Measurements from ENCODE around the gene CRTAC1.

Gene CRTAC1

DNA sequence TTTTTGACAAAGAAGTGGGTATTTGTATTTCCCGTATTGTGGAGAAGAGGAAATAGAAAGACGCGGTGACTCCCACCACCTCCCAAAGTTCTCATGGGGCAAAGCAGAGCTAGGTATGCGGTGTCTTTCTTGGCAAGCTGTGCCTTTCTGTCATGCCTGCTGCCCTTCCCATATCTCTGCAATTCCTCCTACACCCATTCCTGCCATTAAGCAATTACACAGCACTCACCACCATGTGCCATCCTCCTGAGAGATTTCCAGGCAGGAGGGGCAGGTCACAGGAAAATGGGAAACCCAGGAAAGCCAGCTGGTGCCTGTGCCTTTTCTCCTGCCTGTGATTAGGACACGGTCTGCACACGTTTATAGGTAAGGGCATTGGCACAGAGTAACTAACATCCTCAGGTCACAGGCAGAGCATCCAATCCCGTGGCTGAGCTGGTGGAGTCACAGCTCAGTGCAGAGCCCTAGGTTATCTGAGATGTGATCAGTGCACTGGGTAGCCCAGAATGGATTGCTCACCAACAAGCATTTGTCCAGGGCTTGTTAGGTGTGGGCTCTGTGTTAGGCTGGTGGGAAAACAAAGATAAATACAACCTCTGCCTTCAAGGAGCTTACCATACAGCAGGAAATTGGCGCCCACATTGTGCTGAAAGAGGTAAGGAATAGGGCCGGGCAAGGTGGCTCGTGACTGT is 9.4 kb upstream of the CRTAC1 start:
- H3K27me3 Mint-ChIP-seq, result peaks cover 67% of the 10 kb centered on the region
- H3K4me3 Mint-ChIP-seq, result no peak overlapping the region
- ATAC-seq, result no peak
- no peaks in the 10 kb centered on the region for H3K9me3 Mint-ChIP-seq
- H3K27ac Mint-ChIP-seq, result no peak overlapping the region
- no peaks in the 10 kb centered on the region for H3K4me1 Mint-ChIP-seq
- DNase-seq, result no peak
- no peaks in the 10 kb centered on the region for H3K36me3 Mint-ChIP-seq (ENCODE audit: low read depth)

DNA sequence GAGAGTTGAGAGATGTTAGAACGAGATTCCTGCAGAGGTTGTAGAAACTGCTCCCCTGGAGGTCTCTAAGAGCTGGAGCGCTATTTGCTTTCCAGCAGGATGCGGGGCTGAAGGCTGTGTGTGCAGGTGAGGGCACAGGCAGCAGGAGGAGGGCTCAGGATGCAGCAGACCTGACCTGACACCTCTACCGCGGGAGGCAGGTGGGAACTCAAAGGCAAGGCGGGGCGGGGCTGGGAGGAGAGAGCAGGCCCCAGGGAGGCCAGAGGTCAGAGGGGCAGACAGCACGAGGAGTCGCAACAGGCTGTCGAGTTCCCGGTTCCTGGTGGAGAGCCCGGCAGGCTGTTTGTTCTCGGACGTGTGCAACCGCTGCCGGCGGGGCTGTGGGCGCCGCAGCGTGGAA is 7.9 kb upstream of the CRTAC1 start:
- H3K9me3 Mint-ChIP-seq, result no peaks in the 10 kb centered on the region
- ATAC-seq (no peak), DNase-seq (no peak)
- no peaks in the 10 kb centered on the region for H3K4me1 Mint-ChIP-seq
- H3K4me3 Mint-ChIP-seq, result no peak overlapping the region
- H3K36me3 Mint-ChIP-seq (ENCODE audit: low read depth), result no peaks in the 10 kb centered on the region
- peaks cover 69% of the 10 kb centered on the region for H3K27me3 Mint-ChIP-seq
- H3K27ac Mint-ChIP-seq, result no peak overlapping the region

GRCh38 chr10:98035599-98035998 is 5.2 kb upstream of the CRTAC1 start:
- Mint-ChIP-seq H3K9me3 (no peaks in the 10 kb centered on the region), H3K36me3 (ENCODE audit: low read depth) (no peaks in the 10 kb centered on the region), H3K4me1 (no peaks in the 10 kb centered on the region), H3K27ac (no peak overlapping the region), H3K4me3 (no peak overlapping the region), H3K27me3 (peaks cover 76% of the 10 kb centered on the region)
- DNase-seq (no peak), ATAC-seq (no peak)

DNA sequence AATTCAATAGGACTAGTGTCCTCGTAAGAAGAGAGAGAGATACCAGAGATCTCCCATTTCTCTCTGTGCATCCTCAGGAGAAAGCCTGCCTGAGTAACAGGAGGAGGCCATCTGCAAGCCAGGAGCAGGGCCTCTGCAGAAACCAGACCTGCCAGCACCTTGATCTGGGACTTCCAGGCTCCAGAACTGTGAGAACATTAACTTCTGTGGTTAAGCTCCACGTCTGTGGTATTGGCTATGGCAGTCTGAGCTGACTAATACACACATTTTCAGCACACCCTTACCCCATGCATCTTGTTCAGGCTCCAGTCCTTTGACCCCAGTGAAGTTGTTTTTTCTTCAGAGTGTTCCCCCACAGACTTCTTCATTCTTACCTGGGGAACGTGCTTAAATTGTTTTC is 3.1 kb upstream of the CRTAC1 start:
- H3K27ac Mint-ChIP-seq, result no peak overlapping the region
- DNase-seq (no peak), ATAC-seq (no peak)
- H3K4me3 Mint-ChIP-seq, result no peak overlapping the region
- H3K27me3 Mint-ChIP-seq, result peaks cover 75% of the 10 kb centered on the region
- no peaks in the 10 kb centered on the region for H3K36me3 Mint-ChIP-seq (ENCODE audit: low read depth)
- H3K4me1 Mint-ChIP-seq, result peaks cover 3% of the 10 kb centered on the region
- no peaks in the 10 kb centered on the region for H3K9me3 Mint-ChIP-seq

- DNase-seq (no peak), ATAC-seq (no peak)
- Mint-ChIP-seq H3K27me3 (peaks cover 77% of the 10 kb centered on the region), H3K4me1 (peaks cover 3% of the 10 kb centered on the region), H3K4me3 (no peak overlapping the region), H3K9me3 (no peaks in the 10 kb centered on the region), H3K36me3 (ENCODE audit: low read depth) (no peaks in the 10 kb centered on the region), H3K27ac (no peak overlapping the region)
These were observed 1.0 kb upstream of the CRTAC1 start for GRCh38 chr10:98031440-98031839.

- Mint-ChIP-seq H3K4me1 (peaks cover 3% of the 10 kb centered on the region), H3K4me3 (no peak overlapping the region), H3K9me3 (no peaks in the 10 kb centered on the region), H3K27me3 (peaks cover 76% of the 10 kb centered on the region), H3K36me3 (ENCODE audit: low read depth) (no peaks in the 10 kb centered on the region), H3K27ac (no peak overlapping the region)
- no peak for ATAC-seq
- DNase-seq, result no peak
These were observed 590 bp upstream of the CRTAC1 start for GRCh38 chr10:98030991-98031431.

DNA sequence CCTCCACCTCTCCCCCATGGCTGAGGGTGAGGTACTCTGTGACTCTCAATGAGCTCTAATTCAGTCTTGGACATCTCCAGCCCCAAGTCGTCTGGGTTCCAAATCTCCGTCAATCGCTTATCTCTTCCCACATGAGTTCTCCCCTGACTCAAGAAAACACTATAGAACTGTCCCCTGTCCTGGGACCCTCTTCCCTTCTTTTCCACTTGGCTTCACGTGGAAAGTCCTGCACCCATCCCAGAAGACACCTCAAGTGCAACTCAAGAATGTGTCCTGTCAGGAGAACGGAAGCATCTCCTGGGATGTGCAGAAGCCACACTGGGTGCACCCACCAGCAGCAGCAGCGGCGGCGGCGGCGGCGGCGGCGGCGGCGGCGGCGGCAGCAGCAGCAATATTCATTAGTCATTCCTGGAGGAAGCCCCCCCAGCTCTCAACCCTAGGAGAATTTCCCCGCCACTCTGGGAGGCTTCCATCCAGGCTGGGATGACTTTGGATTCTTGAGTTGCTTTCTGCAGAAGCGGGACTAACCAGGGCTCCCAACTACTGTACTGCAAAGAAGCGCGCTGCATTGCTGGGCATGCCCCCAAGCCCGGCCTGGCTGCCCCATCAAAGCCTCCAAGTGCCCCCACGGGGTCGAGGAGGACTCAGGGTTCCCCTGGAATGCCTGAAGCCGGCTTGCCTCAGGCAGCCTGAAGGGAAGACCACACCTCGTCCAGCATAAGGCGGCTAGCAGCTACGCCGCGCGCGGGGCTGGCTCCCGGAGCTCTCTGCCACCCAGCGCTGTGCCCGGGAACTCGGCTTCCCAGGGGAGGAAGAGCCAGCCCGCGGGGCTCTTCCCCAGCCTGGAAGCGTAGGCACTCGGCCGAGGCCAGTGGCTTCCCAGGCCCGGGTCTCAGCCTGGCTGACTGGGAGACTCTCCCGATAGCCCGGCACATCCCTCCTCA is 1.0 kb downstream of the CRTAC1 start:
- peak overlapping the region; percentile 24 for H3K4me3 Mint-ChIP-seq
- no peak overlapping the region for H3K27ac Mint-ChIP-seq
- H3K4me1 Mint-ChIP-seq, result peaks cover 3% of the 10 kb centered on the region
- H3K36me3 Mint-ChIP-seq (ENCODE audit: low read depth), result no peaks in the 10 kb centered on the region
- no peak for DNase-seq
- no peaks in the 10 kb centered on the region for H3K9me3 Mint-ChIP-seq
- peaks cover 66% of the 10 kb centered on the region for H3K27me3 Mint-ChIP-seq
- ATAC-seq, result no peak

DNA sequence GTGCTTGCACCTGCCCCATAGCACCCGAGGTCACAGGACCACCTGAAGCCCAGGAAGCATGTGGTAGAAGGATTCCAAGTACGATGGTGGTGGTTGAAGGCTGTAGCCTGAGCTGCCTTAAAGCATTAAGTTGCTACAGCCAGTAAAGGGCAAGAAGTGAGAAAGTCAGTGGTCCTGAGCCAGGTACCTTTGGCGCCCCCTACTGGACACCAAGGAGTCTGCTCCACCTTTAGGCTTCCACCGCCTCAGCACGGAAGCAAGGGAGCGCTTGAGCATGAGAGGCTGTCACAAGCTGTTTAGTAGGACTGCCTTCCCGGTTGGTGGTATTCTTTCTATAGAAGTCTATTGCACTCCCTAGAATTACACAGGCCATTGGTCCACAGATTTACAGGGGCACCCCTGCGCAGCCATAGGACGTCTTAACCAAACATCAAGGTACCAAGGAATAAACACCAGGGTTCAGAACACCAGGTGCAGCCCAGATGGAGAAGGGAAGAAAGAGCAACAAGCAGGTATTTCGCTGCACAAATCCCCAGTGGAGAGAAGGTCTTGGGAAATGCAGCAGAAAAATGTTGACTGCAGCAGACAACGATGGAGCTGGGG is 2.2 kb downstream of the CRTAC1 start:
- peak; percentile 74 for DNase-seq

DNA sequence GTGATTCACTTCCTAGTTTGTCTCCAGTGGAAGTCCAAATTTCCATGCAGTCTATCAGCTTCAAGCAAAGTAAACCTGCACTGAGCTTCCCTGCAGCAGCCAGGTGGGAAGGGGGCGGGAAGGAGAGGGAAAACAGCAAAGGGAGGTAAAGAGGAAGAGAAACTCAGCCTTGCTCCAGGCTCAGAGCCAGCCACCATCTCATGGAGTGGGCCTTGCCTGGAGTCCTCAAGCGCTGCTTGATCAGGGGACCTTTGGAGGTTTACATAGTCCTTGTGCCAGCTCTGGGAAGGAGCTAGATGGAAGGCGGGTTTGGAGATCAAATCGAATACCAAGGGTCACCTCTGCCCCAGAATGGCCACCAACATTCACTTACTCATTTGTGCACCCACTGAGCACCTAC is 7.4 kb downstream of the CRTAC1 start:
- DNase-seq (no peak), ATAC-seq (no peak)
- peaks cover 30% of the 10 kb centered on the region for H3K27me3 Mint-ChIP-seq

More for the DNA sequence above, 2.2 kb downstream of the CRTAC1 start:
- no peak overlapping the region for H3K4me3 Mint-ChIP-seq
- ATAC-seq, result peak; percentile 67
- no peak overlapping the region for H3K27ac Mint-ChIP-seq
- no peaks in the 10 kb centered on the region for H3K36me3 Mint-ChIP-seq (ENCODE audit: low read depth)
- no peaks in the 10 kb centered on the region for H3K9me3 Mint-ChIP-seq
- peaks cover 3% of the 10 kb centered on the region for H3K4me1 Mint-ChIP-seq
- peaks cover 63% of the 10 kb centered on the region for H3K27me3 Mint-ChIP-seq

GRCh38 chr10:98020784-98021183 is 9.6 kb downstream of the CRTAC1 start:
- Mint-ChIP-seq H3K27me3 (peaks cover 15% of the 10 kb centered on the region), H3K9me3 (no peaks in the 10 kb centered on the region), H3K27ac (no peak overlapping the region), H3K4me1 (no peaks in the 10 kb centered on the region), H3K4me3 (no peak overlapping the region), H3K36me3 (ENCODE audit: low read depth) (no peaks in the 10 kb centered on the region)
- DNase-seq (no peak), ATAC-seq (no peak)

More for the DNA sequence above, 7.4 kb downstream of the CRTAC1 start:
- Mint-ChIP-seq H3K36me3 (ENCODE audit: low read depth) (no peaks in the 10 kb centered on the region), H3K9me3 (no peaks in the 10 kb centered on the region), H3K4me3 (no peak overlapping the region), H3K27ac (no peak overlapping the region), H3K4me1 (no peaks in the 10 kb centered on the region)

DNA sequence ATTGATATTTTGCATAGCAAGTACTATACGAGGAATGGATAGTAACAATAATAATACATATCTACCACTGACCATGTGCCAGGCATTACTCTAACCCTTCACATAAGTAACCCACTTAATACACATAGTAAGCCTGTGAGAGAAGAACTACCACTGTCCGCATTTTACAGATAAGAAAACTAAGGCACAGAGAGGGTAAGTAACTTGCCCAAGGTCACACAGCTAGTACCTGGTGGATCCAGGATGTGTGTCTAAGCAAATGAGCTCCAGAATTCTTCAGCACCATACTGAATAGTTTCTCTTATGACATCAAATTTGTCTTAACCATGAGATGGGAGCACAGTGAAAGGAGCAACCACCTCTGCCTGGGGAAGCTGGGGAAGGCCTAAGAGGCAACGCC is 10.2 kb downstream of the CRTAC1 start:
- H3K36me3 Mint-ChIP-seq (ENCODE audit: low read depth), result no peaks in the 10 kb centered on the region
- no peak overlapping the region for H3K4me3 Mint-ChIP-seq
- ATAC-seq (no peak), DNase-seq (no peak)
- H3K27me3 Mint-ChIP-seq, result peaks cover 16% of the 10 kb centered on the region
- no peaks in the 10 kb centered on the region for H3K9me3 Mint-ChIP-seq
- H3K4me1 Mint-ChIP-seq, result no peaks in the 10 kb centered on the region
- H3K27ac Mint-ChIP-seq, result no peak overlapping the region

DNA sequence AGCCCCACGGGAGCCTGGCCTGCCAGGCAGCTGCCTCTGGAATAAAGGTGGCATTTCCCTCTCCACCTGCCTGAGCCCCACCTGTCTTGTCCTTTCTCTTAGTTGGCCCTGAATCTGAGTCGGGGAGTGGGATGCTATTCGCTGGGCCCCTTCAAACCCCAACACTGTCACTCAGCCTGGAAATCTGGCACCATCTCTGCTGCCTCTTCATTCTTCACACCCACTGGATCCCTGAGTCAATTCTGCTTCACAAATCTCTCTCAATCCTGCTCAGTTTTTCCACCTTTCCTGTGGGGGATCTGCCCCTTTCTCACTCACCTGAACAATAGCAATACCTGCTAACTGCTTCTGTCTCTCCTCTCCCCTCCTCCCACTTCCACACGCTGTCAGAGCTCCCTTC is 10.6 kb downstream of the CRTAC1 start:
- ATAC-seq, result no peak
- Mint-ChIP-seq H3K36me3 (ENCODE audit: low read depth) (no peaks in the 10 kb centered on the region), H3K9me3 (no peaks in the 10 kb centered on the region), H3K4me3 (no peak overlapping the region), H3K4me1 (no peaks in the 10 kb centered on the region), H3K27me3 (peaks cover 15% of the 10 kb centered on the region), H3K27ac (no peak overlapping the region)
- no peak for DNase-seq

DNA sequence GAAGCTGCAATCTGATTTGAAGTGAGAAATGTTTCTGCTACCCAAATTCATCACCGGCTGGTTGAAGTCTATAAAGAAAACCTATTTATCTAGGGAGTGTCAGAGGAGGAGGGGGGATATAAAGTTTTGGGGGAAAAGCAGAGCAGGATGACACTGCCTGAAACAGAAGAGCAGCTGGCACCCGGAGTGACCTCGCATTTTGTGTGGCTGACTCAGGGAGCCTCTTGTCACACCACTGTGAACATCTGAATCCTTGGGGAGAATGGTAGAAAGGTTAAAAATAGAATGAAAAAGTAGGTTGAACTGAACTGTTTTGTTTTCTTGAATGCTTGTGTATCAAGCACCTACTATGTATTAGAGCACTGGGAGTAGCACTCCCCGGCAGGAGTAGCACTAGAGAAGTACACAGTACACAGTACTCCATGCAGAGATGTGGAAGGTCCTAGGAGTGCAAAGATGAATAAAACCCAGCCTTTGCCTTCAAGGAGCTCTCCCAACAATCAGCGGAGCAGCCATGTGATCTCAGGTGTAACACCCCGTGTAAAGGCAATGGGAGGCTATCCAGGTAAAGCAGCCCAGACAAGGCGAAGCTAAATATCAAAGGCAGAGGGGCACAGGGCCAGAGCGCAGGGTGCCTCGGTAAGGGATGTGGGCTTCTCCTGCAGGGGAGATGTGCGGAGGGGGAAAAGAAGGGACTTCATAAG is 13.5 kb downstream of the CRTAC1 start:
- ATAC-seq, result no peak
- Mint-ChIP-seq H3K9me3 (no peaks in the 10 kb centered on the region), H3K4me3 (no peak overlapping the region), H3K27me3 (peaks cover 18% of the 10 kb centered on the region), H3K27ac (no peak overlapping the region), H3K4me1 (no peaks in the 10 kb centered on the region), H3K36me3 (ENCODE audit: low read depth) (no peaks in the 10 kb centered on the region)
- no peak for DNase-seq

- H3K4me1 Mint-ChIP-seq, result no peaks in the 10 kb centered on the region
- DNase-seq, result no peak
- H3K4me3 Mint-ChIP-seq, result no peak overlapping the region
- no peaks in the 10 kb centered on the region for H3K36me3 Mint-ChIP-seq (ENCODE audit: low read depth)
- H3K27ac Mint-ChIP-seq, result no peak overlapping the region
- ATAC-seq, result no peak
- peaks cover 20% of the 10 kb centered on the region for H3K27me3 Mint-ChIP-seq
- H3K9me3 Mint-ChIP-seq, result no peaks in the 10 kb centered on the region
These were observed 16.6 kb downstream of the CRTAC1 start for GRCh38 chr10:98013776-98014175.
